ENCODE results near the gene CALCB. TPM values are rescaled to one million over a fixed set of nuclear protein-coding genes. Genes with fewer than 3 reads are reported as not detected.

Gene CALCB
- polyA plus RNA-seq, 3 donors = not detected

- Mint-ChIP-seq H3K9me3 (peaks cover 0 to 3% (median 2%) of the 10 kb centered on the region in 7 donors), H3K4me3 (no peak overlapping the region), H3K27me3 (ENCODE audit: low read depth in 3 of 3) (peaks cover 4 to 12% (median 9%) of the 10 kb centered on the region in 3 donors), H3K27ac (no peak overlapping the region), H3K4me1 (no peaks in the 10 kb centered on the region), H3K36me3 (no peaks in the 10 kb centered on the region)
- H3K4me1 ChIP-seq (ENCODE audit: control insufficient read depth in 1 of 2, insufficient read depth in 2 of 2, low read length in 2 of 2) = no peaks in the 10 kb centered on the region
- TF ChIP-seq CTCF (IDR thresholded peaks at IDR 0.05) = no peak
- no peak overlapping the region for H3K4me3 ChIP-seq (replicated peaks in 1 of 3; ENCODE audit: low read depth in 2 of 3, low read length in 3 of 3)
- H3K9ac ChIP-seq (ENCODE audit: insufficient read depth, low read length, poor library complexity, severe bottlenecking) = no peak overlapping the region
- WGBS (ENCODE audit: insufficient coverage) = 87% methylated on average over 3 of the region's 5 CpGs
- DNase-seq = no peak
- no peaks in the 10 kb centered on the region for H4K20me1 ChIP-seq (ENCODE audit: insufficient read depth, low read length)
- no peaks in the 10 kb centered on the region for H3K79me2 ChIP-seq (ENCODE audit: insufficient read depth, low read length)
- no peak overlapping the region for H3K4me2 ChIP-seq (replicated peaks; ENCODE audit: extremely low read depth, low read length, poor library complexity, severe bottlenecking)
- no peak overlapping the region for H2AFZ ChIP-seq (ENCODE audit: insufficient read depth, low read depth, low read length, poor library complexity, severe bottlenecking)
- no peaks in the 10 kb centered on the region for H3K27me3 ChIP-seq (ENCODE audit: control insufficient read depth in 2 of 2, insufficient read depth in 2 of 2, low read length in 2 of 2)
- H3K36me3 ChIP-seq (replicated peaks in 1 of 2; ENCODE audit: control insufficient read depth in 1 of 2, insufficient read depth in 2 of 2, low read length in 2 of 2) = no peaks in the 10 kb centered on the region
- no peak overlapping the region for H3K27ac ChIP-seq (ENCODE audit: low read depth in 1 of 2, low read length in 2 of 2)
- intact Hi-C loops (cut with micrococcal nuclease) = no loop called here
- H3K9me3 ChIP-seq (replicated peaks in 1 of 2; ENCODE audit: control insufficient read depth in 1 of 2, insufficient read depth in 1 of 2, low read length in 2 of 2) = no peaks in the 10 kb centered on the region
Observed at GRCh38 chr11:15034687-15035267, 38.6 kb upstream of the CALCB start.

- H3K27ac Mint-ChIP-seq = no peak overlapping the region
- H3K4me1 ChIP-seq (ENCODE audit: control insufficient read depth in 1 of 2, insufficient read depth in 2 of 2, low read length in 2 of 2) = no peaks in the 10 kb centered on the region
- H3K79me2 ChIP-seq (ENCODE audit: insufficient read depth, low read length) = no peaks in the 10 kb centered on the region
- H3K27me3 ChIP-seq (ENCODE audit: control insufficient read depth in 2 of 2, insufficient read depth in 2 of 2, low read length in 2 of 2) = peaks cover 0 to 2% of the 10 kb centered on the region in 2 donors
- H3K9ac ChIP-seq (ENCODE audit: insufficient read depth, low read length, poor library complexity, severe bottlenecking) = no peak overlapping the region
- no peaks in the 10 kb centered on the region for H3K9me3 ChIP-seq (replicated peaks in 1 of 2; ENCODE audit: control insufficient read depth in 1 of 2, insufficient read depth in 1 of 2, low read length in 2 of 2)
- no peaks in the 10 kb centered on the region for H3K4me1 Mint-ChIP-seq
- H4K20me1 ChIP-seq (ENCODE audit: insufficient read depth, low read length) = no peaks in the 10 kb centered on the region
- peaks cover 4 to 10% (median 10%) of the 10 kb centered on the region in 3 donors for H3K27me3 Mint-ChIP-seq (ENCODE audit: low read depth in 3 of 3)
- WGBS (ENCODE audit: insufficient coverage) = 58% methylated on average over 11 of the region's 12 CpGs
- H2AFZ ChIP-seq (ENCODE audit: insufficient read depth, low read depth, low read length, poor library complexity, severe bottlenecking) = no peak overlapping the region
- H3K4me3 ChIP-seq (replicated peaks in 1 of 3; ENCODE audit: low read depth in 2 of 3, low read length in 3 of 3) = no peak overlapping the region
- no peak overlapping the region for H3K4me2 ChIP-seq (replicated peaks; ENCODE audit: extremely low read depth, low read length, poor library complexity, severe bottlenecking)
- H3K36me3 Mint-ChIP-seq = no peaks in the 10 kb centered on the region
- no peak overlapping the region for H3K4me3 Mint-ChIP-seq
- no peak overlapping the region for H3K27ac ChIP-seq (ENCODE audit: low read depth in 1 of 2, low read length in 2 of 2)
- H3K36me3 ChIP-seq (replicated peaks in 1 of 2; ENCODE audit: control insufficient read depth in 1 of 2, insufficient read depth in 2 of 2, low read length in 2 of 2) = no peaks in the 10 kb centered on the region
- no peak for DNase-seq
- H3K9me3 Mint-ChIP-seq = peaks cover 0 to 3% (median 2%) of the 10 kb centered on the region in 7 donors
- no peak for TF ChIP-seq CTCF (IDR thresholded peaks at IDR 0.05)
- intact Hi-C loops (cut with micrococcal nuclease) = no loop called here
Observed at GRCh38 chr11:15035283-15035682, 38.1 kb upstream of the CALCB start.

Measured in CD14-positive monocyte (primary cell).